HepG2 (cell line): ENCODE data around the gene LRRC3C. TPM values are rescaled to one million over a fixed set of nuclear protein-coding genes. Genes with fewer than 3 reads are reported as not detected.
A peak's percentile ranks its signal among the peaks of the same experiment; 100 is the strongest.

Source experiments
- DMAP1 ChIP-seq: IDR thresholded peaks from 2 replicates; pipeline ENCODE4 v1.6.1; 2016
- GABPB1 ChIP-seq: IDR thresholded peaks from 2 replicates; pipeline ENCODE4 v1.6.1; 2016; ENCODE audit warnings: mild to moderate bottlenecking, missing genetic modification reagents, moderate library complexity, missing compliant biosample characterization
- HNRNPL ChIP-seq: fragments of 200-400 bp; formaldehyde crosslinking; IDR thresholded peaks from 2 replicates; pipeline ENCODE4 v1.6.1; 2017; ENCODE audit warnings: mild to moderate bottlenecking, low read depth, low read length
- JDP2 ChIP-seq: sonication (generic); formaldehyde crosslinking; IDR thresholded peaks from 2 replicates; pipeline ENCODE4 v1.8.1; 2022; ENCODE audit warnings: missing genetic modification reagents, borderline replicate concordance
- KDM2A ChIP-seq: sonication (generic); formaldehyde crosslinking; IDR thresholded peaks from 2 replicates; pipeline ENCODE4 v1.4.0; 2020; ENCODE audit warnings: low read depth, missing genetic modification reagents, borderline replicate concordance
- MZF1 ChIP-seq: sonication (generic); formaldehyde crosslinking; IDR thresholded peaks from 2 replicates; pipeline ENCODE4 v1.8.1; 2023; ENCODE audit warnings: mild to moderate bottlenecking, missing genetic modification reagents, borderline replicate concordance
- POLR2A ChIP-seq, 2 experiments: IDR thresholded peaks; 2 replicates each; pipeline ENCODE4 v1.6.1; 2011; ENCODE audit warnings: low read depth in 2 of 2, low read length in 2 of 2, mild to moderate bottlenecking in 1 of 2, moderate library complexity in 1 of 2; ENCODE audit not compliant: insufficient read depth in 1 of 2
- RBFOX2 ChIP-seq: fragments of 200-400 bp; formaldehyde crosslinking; IDR thresholded peaks from 2 replicates; pipeline ENCODE4 v1.6.1; 2017; ENCODE audit warnings: low read depth, mild to moderate bottlenecking, low read length
- REXO4 ChIP-seq: sonication (generic); formaldehyde crosslinking; IDR thresholded peaks from 2 replicates; pipeline ENCODE4 v1.8.0; 2022; ENCODE audit warnings: missing genetic modification reagents, mild to moderate bottlenecking, borderline replicate concordance
- SAP130 ChIP-seq: IDR thresholded peaks from 2 replicates; pipeline ENCODE4 v1.6.1; 2016; ENCODE audit warnings: low read depth
- SETDB1 ChIP-seq: sonication (generic); formaldehyde crosslinking; IDR thresholded peaks from 2 replicates; pipeline ENCODE4 v1.5.1; 2020; ENCODE audit warnings: missing genetic modification reagents, mild to moderate bottlenecking, borderline replicate concordance
- ZNF558 ChIP-seq: sonication (generic); formaldehyde crosslinking; IDR thresholded peaks from 2 replicates; pipeline ENCODE4 v1.9.0; 2022; ENCODE audit warnings: mild to moderate bottlenecking, missing genetic modification reagents, borderline replicate concordance
- polyA plus RNA-seq, 8 experiments: library from polyadenylated mRNA; depleted of rRNA in 3 of 8; stranded (reverse) in 7 of 8; unstranded in 1 of 8; fragments of >200 nt; fragmentation: Illumina TruSeq in 4 of 8; extraction: Trizol in 4 of 8; gene quantifications; 2 replicates each; pipeline versions ENCODE4 v1.2.1 to v1.2.3, GENCODE V29; 2011 to 2016; ENCODE audit warnings: low read depth in 4 of 8, missing spikeins in 1 of 8, mixed read lengths in 1 of 8; ENCODE audit not compliant: insufficient read depth in 1 of 8
- total RNA-seq, 5 experiments: library from RNA; depleted of rRNA; stranded (reverse); fragments of >200 nt; fragmentation: Illumina TruSeq; extraction: Trizol; gene quantifications; 2 replicates each; pipeline ENCODE4 v1.2.3, GENCODE V29; 2016; ENCODE audit warnings: low read depth in 1 of 5
- TF ChIP-seq, protein P1 (sequence below), 2 experiments: fragments of 450-650 bp in 1 of 2; sonication (generic) in 1 of 2; formaldehyde crosslinking in 1 of 2; IDR thresholded peaks; 2 replicates each; pipeline versions ENCODE4 v1.6.1 to v1.8.0; 2016 to 2022; ENCODE audit warnings: antibody characterized with exemption in 1 of 2, mild to moderate bottlenecking in 1 of 2, missing genetic modification reagents in 1 of 2
- TF ChIP-seq, protein P2 (sequence below): sonication (generic); formaldehyde crosslinking; IDR thresholded peaks from 2 replicates; pipeline ENCODE4 v1.9.0; 2021; ENCODE audit warnings: missing genetic modification reagents, borderline replicate concordance
- TF ChIP-seq, protein P3 (sequence below): sonication (generic); formaldehyde crosslinking; IDR thresholded peaks from 2 replicates; pipeline ENCODE4 v1.8.1; 2023; ENCODE audit warnings: missing genetic modification reagents, mild to moderate bottlenecking, borderline replicate concordance
- TF ChIP-seq, protein P4 (sequence below): IDR thresholded peaks from 2 replicates; pipeline ENCODE4 v1.6.1; 2016; ENCODE audit warnings: low read depth

Gene LRRC3C
- total and polyA plus RNA-seq, 2 of the 13 experiments (the other 11 are each of a cell fraction or from before 2014, with no cell fraction given) = 0.17 TPM; not detected in 1

DNA sequence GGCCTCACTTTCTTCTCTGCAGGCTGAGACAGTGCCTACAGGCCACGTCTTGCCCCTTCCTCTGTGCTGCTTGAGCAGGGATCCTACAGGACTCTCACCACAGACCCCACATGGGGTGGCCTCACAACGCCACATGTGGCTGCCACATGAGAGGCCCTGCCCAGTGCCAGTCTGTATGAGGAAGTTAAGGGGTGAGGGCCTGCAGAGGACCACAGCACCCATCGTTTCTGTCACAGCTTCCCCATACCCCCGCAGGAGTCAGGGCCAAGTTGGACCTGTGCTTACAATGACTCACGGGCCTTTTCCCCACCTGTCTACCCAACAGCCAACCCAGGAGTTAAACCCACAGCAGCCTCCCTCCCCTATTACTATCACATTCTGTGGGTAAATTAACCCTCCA, 6.2 kb upstream of the LRRC3C start (continued):
- TF ChIP-seq, protein P1, sequence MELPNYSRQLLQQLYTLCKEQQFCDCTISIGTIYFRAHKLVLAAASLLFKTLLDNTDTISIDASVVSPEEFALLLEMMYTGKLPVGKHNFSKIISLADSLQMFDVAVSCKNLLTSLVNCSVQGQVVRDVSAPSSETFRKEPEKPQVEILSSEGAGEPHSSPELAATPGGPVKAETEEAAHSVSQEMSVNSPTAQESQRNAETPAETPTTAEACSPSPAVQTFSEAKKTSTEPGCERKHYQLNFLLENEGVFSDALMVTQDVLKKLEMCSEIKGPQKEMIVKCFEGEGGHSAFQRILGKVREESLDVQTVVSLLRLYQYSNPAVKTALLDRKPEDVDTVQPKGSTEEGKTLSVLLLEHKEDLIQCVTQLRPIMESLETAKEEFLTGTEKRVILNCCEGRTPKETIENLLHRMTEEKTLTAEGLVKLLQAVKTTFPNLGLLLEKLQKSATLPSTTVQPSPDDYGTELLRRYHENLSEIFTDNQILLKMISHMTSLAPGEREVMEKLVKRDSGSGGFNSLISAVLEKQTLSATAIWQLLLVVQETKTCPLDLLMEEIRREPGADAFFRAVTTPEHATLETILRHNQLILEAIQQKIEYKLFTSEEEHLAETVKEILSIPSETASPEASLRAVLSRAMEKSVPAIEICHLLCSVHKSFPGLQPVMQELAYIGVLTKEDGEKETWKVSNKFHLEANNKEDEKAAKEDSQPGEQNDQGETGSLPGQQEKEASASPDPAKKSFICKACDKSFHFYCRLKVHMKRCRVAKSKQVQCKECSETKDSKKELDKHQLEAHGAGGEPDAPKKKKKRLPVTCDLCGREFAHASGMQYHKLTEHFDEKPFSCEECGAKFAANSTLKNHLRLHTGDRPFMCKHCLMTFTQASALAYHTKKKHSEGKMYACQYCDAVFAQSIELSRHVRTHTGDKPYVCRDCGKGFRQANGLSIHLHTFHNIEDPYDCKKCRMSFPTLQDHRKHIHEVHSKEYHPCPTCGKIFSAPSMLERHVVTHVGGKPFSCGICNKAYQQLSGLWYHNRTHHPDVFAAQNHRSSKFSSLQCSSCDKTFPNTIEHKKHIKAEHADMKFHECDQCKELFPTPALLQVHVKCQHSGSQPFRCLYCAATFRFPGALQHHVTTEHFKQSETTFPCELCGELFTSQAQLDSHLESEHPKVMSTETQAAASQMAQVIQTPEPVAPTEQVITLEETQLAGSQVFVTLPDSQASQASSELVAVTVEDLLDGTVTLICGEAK (IDR thresholded peaks at IDR 0.05) = no peak
- TF ChIP-seq, protein P1 (CRISPR knock-in tag; IDR thresholded peaks at IDR 0.05) = no peak
- TF ChIP-seq DMAP1 (CRISPR knock-in tag) = no peak
- no peak for TF ChIP-seq GABPB1 (CRISPR knock-in tag)
- TF ChIP-seq, protein P2, sequence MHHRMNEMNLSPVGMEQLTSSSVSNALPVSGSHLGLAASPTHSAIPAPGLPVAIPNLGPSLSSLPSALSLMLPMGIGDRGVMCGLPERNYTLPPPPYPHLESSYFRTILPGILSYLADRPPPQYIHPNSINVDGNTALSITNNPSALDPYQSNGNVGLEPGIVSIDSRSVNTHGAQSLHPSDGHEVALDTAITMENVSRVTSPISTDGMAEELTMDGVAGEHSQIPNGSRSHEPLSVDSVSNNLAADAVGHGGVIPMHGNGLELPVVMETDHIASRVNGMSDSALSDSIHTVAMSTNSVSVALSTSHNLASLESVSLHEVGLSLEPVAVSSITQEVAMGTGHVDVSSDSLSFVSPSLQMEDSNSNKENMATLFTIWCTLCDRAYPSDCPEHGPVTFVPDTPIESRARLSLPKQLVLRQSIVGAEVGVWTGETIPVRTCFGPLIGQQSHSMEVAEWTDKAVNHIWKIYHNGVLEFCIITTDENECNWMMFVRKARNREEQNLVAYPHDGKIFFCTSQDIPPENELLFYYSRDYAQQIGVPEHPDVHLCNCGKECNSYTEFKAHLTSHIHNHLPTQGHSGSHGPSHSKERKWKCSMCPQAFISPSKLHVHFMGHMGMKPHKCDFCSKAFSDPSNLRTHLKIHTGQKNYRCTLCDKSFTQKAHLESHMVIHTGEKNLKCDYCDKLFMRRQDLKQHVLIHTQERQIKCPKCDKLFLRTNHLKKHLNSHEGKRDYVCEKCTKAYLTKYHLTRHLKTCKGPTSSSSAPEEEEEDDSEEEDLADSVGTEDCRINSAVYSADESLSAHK (CRISPR knock-in tag) = no peak
- TF ChIP-seq POLR2A (IDR thresholded peaks at IDR 0.05; ENCODE audit: insufficient read depth in 1 of 2, low read depth in 2 of 2, low read length in 2 of 2) = 0 out of 4 replicates have a peak, but pooled peaks of 1 of the 2 experiments have one; percentile 20
- TF ChIP-seq, protein P3, sequence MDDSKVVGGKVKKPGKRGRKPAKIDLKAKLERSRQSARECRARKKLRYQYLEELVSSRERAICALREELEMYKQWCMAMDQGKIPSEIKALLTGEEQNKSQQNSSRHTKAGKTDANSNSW (CRISPR knock-in tag) = no peak
- no peak for TF ChIP-seq JDP2 (CRISPR knock-in tag)
- 0 out of 2 replicates have a peak, but pooled peaks have one; percentile 16 for TF ChIP-seq HNRNPL
- no peak for TF ChIP-seq KDM2A
- TF ChIP-seq SETDB1 (CRISPR knock-in tag) = no peak
- no peak for TF ChIP-seq MZF1 (CRISPR knock-in tag)
- no peak for TF ChIP-seq SAP130
- TF ChIP-seq, protein P4, sequence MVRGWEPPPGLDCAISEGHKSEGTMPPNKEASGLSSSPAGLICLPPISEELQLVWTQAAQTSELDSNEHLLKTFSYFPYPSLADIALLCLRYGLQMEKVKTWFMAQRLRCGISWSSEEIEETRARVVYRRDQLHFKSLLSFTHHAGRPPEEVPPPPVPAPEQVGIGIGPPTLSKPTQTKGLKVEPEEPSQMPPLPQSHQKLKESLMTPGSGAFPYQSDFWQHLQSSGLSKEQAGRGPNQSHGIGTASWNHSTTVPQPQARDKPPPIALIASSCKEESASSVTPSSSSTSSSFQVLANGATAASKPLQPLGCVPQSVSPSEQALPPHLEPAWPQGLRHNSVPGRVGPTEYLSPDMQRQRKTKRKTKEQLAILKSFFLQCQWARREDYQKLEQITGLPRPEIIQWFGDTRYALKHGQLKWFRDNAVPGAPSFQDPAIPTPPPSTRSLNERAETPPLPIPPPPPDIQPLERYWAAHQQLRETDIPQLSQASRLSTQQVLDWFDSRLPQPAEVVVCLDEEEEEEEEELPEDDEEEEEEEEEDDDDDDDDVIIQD (CRISPR knock-in tag) = no peak
- TF ChIP-seq REXO4 (CRISPR knock-in tag) = no peak
- peak; percentile 64 for TF ChIP-seq RBFOX2
- TF ChIP-seq ZNF558 (CRISPR knock-in tag) = no peak
